ENCODE data around the gene TPT1.
"Not testable (repeated sequence)": the region's sequence is repeated elsewhere in the genome, so short reads cannot be mapped to it uniquely, and the experiment has no call there.

The TPT1 gene

GRCh38 chr13:45381196-45381595 is 40.2 kb upstream of the TPT1 start:
- no peak for DNase-seq (ENCODE audit: low read depth in 2 of 2)
- TF ChIP-seq, protein P1, sequence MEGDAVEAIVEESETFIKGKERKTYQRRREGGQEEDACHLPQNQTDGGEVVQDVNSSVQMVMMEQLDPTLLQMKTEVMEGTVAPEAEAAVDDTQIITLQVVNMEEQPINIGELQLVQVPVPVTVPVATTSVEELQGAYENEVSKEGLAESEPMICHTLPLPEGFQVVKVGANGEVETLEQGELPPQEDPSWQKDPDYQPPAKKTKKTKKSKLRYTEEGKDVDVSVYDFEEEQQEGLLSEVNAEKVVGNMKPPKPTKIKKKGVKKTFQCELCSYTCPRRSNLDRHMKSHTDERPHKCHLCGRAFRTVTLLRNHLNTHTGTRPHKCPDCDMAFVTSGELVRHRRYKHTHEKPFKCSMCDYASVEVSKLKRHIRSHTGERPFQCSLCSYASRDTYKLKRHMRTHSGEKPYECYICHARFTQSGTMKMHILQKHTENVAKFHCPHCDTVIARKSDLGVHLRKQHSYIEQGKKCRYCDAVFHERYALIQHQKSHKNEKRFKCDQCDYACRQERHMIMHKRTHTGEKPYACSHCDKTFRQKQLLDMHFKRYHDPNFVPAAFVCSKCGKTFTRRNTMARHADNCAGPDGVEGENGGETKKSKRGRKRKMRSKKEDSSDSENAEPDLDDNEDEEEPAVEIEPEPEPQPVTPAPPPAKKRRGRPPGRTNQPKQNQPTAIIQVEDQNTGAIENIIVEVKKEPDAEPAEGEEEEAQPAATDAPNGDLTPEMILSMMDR (IDR thresholded peaks at IDR 0.05; ENCODE audit: low read depth, low read length) = no peak
- H3K4me3 ChIP-seq (replicated peaks in 1 of 2; ENCODE audit: low read depth in 2 of 2, low read length in 2 of 2) = no peak overlapping the region

- not testable (repeated sequence) for DNase-seq (ENCODE audit: low read depth in 2 of 2); H3K4me3 ChIP-seq (replicated peaks in 1 of 2; ENCODE audit: low read depth in 2 of 2, low read length in 2 of 2)
Observed at GRCh38 chr13:45380708-45381107, 39.7 kb upstream of the TPT1 start.

GRCh38 chr13:45379516-45379915 is 38.5 kb upstream of the TPT1 start:
- not testable (repeated sequence) for DNase-seq (ENCODE audit: low read depth in 2 of 2); H3K4me3 ChIP-seq (replicated peaks in 1 of 2; ENCODE audit: low read depth in 2 of 2, low read length in 2 of 2)

DNA sequence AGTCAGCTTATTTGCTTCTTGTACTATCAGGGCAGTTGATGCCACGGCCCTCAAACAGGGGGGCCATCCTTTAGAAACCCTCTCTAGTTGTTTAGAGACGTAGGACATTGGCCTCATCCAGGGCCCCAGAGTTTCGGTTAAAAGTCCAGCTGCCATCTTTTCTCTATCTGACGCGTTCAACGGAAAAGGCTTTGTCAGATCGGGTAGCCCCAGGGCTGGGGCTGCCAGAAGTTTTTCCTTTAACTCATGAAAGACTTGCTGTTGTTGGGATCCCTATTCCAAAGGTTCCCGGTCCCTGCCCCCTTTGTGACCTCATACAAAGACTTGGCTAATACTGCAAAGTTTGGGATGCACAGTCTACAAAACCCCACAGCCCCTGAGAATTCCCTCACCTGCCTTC is 37.8 kb upstream of the TPT1 start:
- not testable (repeated sequence) for H3K4me3 ChIP-seq (replicated peaks in 1 of 2; ENCODE audit: low read depth in 2 of 2, low read length in 2 of 2); DNase-seq (ENCODE audit: low read depth in 2 of 2)

GRCh38 chr13:45377314-45377713 is 36.3 kb upstream of the TPT1 start:
- H3K4me3 ChIP-seq (replicated peaks in 1 of 2; ENCODE audit: low read depth in 2 of 2, low read length in 2 of 2); DNase-seq (ENCODE audit: low read depth in 2 of 2): not testable (repeated sequence)

DNA sequence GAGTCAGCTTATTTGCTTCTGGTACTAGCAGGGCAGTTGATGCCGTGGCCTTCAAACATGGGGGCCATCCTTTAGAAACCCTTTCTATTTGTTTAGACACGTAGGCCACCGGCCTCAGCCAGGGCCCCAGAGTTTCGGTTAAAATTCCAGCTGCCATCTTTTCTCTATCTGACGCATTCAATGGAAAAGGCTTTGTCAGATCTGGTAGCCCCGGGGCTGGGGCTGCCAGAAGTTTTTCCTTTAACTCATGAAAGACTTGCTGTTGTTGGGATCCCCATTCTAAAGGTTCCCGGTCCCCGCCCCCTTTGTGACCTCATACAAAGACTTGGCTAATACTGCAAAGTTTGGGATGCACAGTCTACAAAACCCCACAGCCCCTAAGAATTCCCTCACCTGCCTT is 35.7 kb upstream of the TPT1 start:
- DNase-seq (ENCODE audit: low read depth in 2 of 2); H3K4me3 ChIP-seq (replicated peaks in 1 of 2; ENCODE audit: low read depth in 2 of 2, low read length in 2 of 2): not testable (repeated sequence)

DNA sequence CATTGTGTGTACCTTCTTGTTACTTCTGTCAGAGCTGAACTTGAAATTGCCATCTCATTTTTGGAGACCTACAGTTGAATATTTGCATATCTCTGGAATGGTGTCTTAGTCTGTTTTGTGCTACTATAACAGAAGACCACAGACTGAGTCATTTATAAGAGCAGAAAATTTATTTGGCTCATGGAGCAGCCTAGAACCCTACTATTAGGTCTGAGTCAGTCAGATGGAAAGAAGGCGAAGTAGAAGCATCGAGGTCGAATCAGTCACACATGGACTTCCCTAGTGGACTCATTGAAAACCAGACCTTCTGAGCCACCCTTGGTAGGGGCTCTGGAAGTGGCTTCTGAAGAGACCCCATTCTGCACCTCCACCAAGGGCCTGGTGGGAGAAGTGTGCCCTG is 33.9 kb upstream of the TPT1 start:
- peak in 1 of 2 donors; percentile 19 for DNase-seq (ENCODE audit: low read depth in 2 of 2)
- TF ChIP-seq, protein P1 (IDR thresholded peaks at IDR 0.05; ENCODE audit: low read depth, low read length) = no peak
- H3K4me3 ChIP-seq (replicated peaks in 1 of 2; ENCODE audit: low read depth in 2 of 2, low read length in 2 of 2) = no peak overlapping the region

DNA sequence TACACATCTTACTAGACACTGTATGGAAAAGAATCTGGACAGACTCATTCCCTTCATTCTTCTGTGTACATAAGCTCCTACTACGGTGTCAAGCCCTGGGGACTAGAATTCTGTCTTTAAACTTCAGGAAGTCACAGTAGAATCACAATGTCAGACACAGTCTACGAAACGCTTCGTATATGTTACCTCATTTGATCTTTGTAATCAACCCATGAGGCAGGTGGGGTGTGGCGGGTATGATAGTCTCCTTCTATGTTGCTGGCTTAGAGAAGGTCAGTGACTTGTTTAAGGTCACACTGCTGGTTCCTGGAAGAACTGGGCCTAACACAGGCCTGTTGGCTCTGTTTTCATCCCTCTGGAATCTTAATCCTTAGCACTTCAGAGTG is 32.2 kb upstream of the TPT1 start:
- H3K4me3 ChIP-seq (replicated peaks in 1 of 2; ENCODE audit: low read depth in 2 of 2, low read length in 2 of 2) = no peak overlapping the region
- TF ChIP-seq, protein P1 (IDR thresholded peaks at IDR 0.05; ENCODE audit: low read depth, low read length) = no peak
- no peak for DNase-seq (ENCODE audit: low read depth in 2 of 2)

- TF ChIP-seq, protein P1 (IDR thresholded peaks at IDR 0.05; ENCODE audit: low read depth, low read length) = no peak
- H3K4me3 ChIP-seq (replicated peaks in 1 of 2; ENCODE audit: low read depth in 2 of 2, low read length in 2 of 2) = no peak overlapping the region
- no peak for DNase-seq (ENCODE audit: low read depth in 2 of 2)
Observed at GRCh38 chr13:45372189-45373161, 31.5 kb upstream of the TPT1 start.
